ENCODE measurements around the gene CCT7.

The CCT7 gene

GRCh38 chr2:73264332-73264606, 30.2 kb downstream of the CCT7 start:
- no peak for TF ChIP-seq CTCF (IDR thresholded peaks at IDR 0.05; ENCODE audit: low read length, missing control alignments)
- no peak overlapping the region for H3K4me3 ChIP-seq (replicated peaks; ENCODE audit: low read depth, low read length)
- DNase-seq (ENCODE audit: low read depth) = no peak

GRCh38 chr2:73264783-73265182, 30.7 kb downstream of the CCT7 start:
- TF ChIP-seq CTCF (IDR thresholded peaks at IDR 0.05; ENCODE audit: low read length, missing control alignments) = no peak
- no peak for DNase-seq (ENCODE audit: low read depth)
- no peak overlapping the region for H3K4me3 ChIP-seq (replicated peaks; ENCODE audit: low read depth, low read length)

- TF ChIP-seq CTCF (IDR thresholded peaks at IDR 0.05; ENCODE audit: low read length, missing control alignments) = no peak
- DNase-seq (ENCODE audit: low read depth) = no peak
- no peak overlapping the region for H3K4me3 ChIP-seq (replicated peaks; ENCODE audit: low read depth, low read length)
Observed at GRCh38 chr2:73265298-73266060, 31.4 kb downstream of the CCT7 start.

- DNase-seq (ENCODE audit: low read depth) = no peak
- no peak for TF ChIP-seq CTCF (IDR thresholded peaks at IDR 0.05; ENCODE audit: low read length, missing control alignments)
- no peak overlapping the region for H3K4me3 ChIP-seq (replicated peaks; ENCODE audit: low read depth, low read length)
Observed at GRCh38 chr2:73266061-73266901, 32.2 kb downstream of the CCT7 start.

- DNase-seq (ENCODE audit: low read depth) = no peak
- no peak overlapping the region for H3K4me3 ChIP-seq (replicated peaks; ENCODE audit: low read depth, low read length)
- TF ChIP-seq CTCF (IDR thresholded peaks at IDR 0.05; ENCODE audit: low read length, missing control alignments) = no peak
Observed at GRCh38 chr2:73267008-73267407, 32.9 kb downstream of the CCT7 start.

GRCh38 chr2:73268366-73268829, 34.3 kb downstream of the CCT7 start:
- no peak for DNase-seq (ENCODE audit: low read depth)
- no peak for TF ChIP-seq CTCF (IDR thresholded peaks at IDR 0.05; ENCODE audit: low read length, missing control alignments)
- no peak overlapping the region for H3K4me3 ChIP-seq (replicated peaks; ENCODE audit: low read depth, low read length)
